NB4 (cell line): ENCODE measurements around the gene ELF1.

Source experiments
- CTCF ChIP-seq: IDR thresholded peaks from one replicate; pipeline ENCODE4 v1.5.1; 2012; ENCODE audit warnings: low read depth, low read length
- MAX ChIP-seq: IDR thresholded peaks from 2 replicates; pipeline ENCODE4 v1.6.1; 2011; ENCODE audit warnings: low read depth, low read length
- MYC ChIP-seq: IDR thresholded peaks from 2 replicates; pipeline ENCODE4 v1.6.1; 2011; ENCODE audit warnings: low read depth, low read length
- POLR2A ChIP-seq: IDR thresholded peaks from 2 replicates; pipeline ENCODE4 v1.6.1; 2011; ENCODE audit warnings: mild to moderate bottlenecking; ENCODE audit not compliant: insufficient read length; ENCODE audit errors: extremely low read depth

- no peak for TF ChIP-seq CTCF
- no peak for TF ChIP-seq POLR2A
- no peak for TF ChIP-seq MAX
- no peak for TF ChIP-seq MYC
Measured at GRCh38 chr13:40993987-40994386, 25.1 kb downstream of the ELF1 start.
